Measurements from ENCODE around the gene CNGA4.

Gene CNGA4, protein sequence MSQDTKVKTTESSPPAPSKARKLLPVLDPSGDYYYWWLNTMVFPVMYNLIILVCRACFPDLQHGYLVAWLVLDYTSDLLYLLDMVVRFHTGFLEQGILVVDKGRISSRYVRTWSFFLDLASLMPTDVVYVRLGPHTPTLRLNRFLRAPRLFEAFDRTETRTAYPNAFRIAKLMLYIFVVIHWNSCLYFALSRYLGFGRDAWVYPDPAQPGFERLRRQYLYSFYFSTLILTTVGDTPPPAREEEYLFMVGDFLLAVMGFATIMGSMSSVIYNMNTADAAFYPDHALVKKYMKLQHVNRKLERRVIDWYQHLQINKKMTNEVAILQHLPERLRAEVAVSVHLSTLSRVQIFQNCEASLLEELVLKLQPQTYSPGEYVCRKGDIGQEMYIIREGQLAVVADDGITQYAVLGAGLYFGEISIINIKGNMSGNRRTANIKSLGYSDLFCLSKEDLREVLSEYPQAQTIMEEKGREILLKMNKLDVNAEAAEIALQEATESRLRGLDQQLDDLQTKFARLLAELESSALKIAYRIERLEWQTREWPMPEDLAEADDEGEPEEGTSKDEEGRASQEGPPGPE

DNA sequence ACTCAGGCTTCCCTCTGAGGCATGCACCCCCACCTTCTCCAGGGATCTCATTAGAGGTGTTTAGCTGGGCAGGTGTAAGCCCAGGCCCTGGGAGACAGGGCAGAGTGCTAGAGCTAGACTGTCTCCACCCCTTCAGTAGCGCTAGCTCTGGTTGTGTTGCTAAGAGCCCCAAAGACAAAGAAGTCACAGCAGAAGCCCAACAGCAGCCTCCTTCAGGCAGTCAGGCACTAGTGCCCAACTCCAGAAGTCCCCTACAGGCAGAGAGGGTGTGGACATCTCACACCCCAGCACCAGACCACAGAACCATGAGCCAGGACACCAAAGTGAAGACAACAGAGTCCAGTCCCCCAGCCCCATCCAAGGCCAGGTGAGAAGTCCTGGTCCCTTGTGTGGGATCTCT lies at the start of gene CNGA4:
Gene CNGA4 (plus strand): TSS at position 188 of the 400 bp plus-strand sequence. CDS start 118 bp downstream, at position 306.
- TF ChIP-seq, protein P1, sequence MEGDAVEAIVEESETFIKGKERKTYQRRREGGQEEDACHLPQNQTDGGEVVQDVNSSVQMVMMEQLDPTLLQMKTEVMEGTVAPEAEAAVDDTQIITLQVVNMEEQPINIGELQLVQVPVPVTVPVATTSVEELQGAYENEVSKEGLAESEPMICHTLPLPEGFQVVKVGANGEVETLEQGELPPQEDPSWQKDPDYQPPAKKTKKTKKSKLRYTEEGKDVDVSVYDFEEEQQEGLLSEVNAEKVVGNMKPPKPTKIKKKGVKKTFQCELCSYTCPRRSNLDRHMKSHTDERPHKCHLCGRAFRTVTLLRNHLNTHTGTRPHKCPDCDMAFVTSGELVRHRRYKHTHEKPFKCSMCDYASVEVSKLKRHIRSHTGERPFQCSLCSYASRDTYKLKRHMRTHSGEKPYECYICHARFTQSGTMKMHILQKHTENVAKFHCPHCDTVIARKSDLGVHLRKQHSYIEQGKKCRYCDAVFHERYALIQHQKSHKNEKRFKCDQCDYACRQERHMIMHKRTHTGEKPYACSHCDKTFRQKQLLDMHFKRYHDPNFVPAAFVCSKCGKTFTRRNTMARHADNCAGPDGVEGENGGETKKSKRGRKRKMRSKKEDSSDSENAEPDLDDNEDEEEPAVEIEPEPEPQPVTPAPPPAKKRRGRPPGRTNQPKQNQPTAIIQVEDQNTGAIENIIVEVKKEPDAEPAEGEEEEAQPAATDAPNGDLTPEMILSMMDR (IDR thresholded peaks at IDR 0.05): no peak

DNA sequence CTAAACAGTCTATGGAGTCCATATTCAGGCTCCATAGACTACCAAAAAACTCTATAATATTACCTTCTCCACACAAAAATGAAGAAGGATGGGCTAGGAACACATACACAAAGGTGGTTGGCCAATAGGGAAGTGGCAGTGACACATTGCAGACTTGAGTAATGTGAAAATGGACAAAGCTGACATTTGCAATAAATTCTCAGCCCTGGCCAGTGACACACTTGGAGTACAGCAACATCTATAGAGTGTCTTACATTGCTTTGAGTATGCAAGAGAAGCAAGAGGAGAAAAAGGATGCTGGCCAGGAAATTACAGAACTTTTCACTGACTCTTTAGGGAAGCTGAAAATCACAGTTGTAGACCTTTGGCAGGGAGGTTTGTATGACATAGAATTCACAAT lies 47.1 kb upstream of the CNGA4 start:
- TF ChIP-seq, protein P1 (IDR thresholded peaks at IDR 0.05): no peak

DNA sequence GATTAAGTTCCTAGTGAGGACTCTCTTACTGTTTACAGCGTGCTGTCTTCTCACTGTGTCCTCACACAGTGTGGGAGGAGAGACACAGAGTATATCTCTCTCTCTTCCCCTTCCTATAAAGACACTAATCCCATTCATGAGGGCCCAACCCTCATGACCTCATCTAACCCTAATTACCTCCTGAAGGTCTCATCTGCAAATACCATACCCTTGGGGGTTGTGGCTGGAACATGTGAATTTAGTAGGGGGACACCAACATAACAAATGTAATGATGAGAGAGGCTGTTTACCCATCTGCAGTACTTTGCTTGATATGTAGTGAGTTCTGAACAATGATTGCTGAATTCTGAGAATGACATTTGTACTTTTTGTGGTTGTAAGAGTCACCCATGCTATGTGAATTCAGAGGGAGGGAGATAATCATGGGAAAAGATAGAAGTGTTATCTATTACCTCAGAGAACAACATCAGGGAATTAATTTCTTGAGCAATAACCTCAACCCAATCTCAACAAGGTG lies 44.8 kb upstream of the CNGA4 start:
- TF ChIP-seq, protein P1 (IDR thresholded peaks at IDR 0.05): no peak

DNA sequence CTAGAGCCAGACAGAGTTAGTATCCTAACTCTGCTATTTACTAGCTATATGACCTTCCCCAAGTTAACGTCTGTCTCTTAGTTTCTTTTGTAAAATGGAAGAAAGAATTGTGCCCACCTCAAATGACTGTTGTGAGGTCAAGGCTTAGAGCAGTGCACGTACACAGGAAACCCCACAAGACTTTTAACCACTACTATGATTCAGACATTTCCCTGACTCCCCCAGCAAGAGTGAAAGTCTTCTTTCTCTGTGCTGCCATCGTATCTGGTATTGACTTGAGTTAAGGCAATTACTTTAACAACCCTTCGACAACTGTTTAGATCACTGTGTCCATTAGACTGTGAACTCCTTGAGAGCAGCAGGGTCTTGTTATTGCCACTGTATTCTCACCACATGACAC lies 42.5 kb upstream of the CNGA4 start:
- TF ChIP-seq, protein P1 (IDR thresholded peaks at IDR 0.05): no peak

DNA sequence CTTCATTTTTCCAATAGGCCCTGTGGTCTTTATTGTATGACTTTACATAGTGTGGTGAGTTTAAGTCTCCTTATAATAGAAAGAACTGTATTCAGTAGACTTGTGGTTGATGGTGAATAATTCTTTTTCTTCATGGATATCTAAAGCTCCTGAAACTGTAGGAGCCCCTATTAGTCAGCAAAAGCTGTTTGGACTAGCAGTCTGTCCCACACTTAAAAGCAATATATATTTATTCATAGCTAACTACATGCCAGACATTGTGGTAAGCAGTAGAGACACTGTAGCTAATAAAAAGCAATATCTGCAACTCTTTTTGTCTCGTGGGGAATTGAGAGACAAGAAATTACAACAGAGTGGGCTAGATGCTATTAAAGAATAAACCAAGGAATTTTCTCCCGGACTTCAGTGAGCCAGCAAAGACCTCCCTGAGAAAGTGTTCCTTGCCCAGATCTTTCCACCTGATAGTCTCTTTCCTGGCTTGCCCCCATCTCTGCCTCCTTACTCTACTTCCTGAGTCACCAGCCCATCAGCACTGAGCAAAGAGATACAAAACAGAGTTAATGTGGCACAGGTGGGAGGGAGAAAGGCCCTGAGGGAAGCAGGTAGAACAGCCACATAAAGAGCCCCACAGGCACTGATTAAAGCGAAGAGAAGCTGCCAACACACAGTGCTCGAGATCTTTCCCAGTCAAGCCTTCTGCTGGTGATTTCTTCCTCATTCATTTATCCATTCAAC lies 41.3 kb upstream of the CNGA4 start:
- TF ChIP-seq, protein P1 (IDR thresholded peaks at IDR 0.05): no peak

DNA sequence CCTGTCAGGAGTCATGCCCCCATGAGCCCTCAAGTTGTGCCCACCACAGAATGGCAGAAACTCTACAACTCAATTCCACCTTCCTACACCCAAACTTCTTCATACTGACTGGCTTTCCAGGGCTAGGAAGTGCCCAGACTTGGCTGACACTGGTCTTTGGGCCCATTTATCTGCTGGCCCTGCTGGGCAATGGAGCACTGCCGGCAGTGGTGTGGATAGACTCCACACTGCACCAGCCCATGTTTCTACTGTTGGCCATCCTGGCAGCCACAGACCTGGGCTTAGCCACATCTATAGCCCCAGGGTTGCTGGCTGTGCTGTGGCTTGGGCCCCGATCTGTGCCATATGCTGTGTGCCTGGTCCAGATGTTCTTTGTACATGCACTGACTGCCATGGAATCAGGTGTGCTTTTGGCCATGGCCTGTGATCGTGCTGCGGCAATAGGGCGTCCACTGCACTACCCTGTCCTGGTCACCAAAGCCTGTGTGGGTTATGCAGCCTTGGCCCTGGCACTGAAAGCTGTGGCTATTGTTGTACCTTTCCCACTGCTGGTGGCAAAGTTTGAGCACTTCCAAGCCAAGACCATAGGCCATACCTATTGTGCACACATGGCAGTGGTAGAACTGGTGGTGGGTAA lies 39.6 kb upstream of the CNGA4 start, which contains the start of gene OR52W1:
Gene OR52W1 (plus strand): TSS at position 51 of the 637 bp plus-strand sequence. CDS start 0 bp downstream, at position 51.
- TF ChIP-seq, protein P1 (IDR thresholded peaks at IDR 0.05): no peak

DNA sequence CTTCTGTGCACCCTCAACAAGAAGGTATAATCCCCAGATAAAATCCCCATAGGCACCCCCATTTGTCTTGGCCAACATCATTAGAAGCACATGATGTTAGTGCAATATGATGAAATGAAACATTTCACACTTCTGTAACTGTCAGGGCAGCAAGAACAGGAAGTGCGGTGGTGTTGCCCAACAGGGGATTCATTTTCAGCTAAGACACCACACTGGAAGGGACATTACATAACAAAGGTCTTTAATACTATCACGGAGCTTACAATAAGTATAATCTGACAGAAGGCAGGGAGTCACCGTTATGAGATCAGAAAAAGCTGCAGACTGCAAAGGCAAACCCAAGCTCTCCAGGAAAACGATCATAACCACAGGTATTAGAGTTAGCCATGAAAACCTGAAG lies 37.9 kb upstream of the CNGA4 start:
- TF ChIP-seq, protein P1 (IDR thresholded peaks at IDR 0.05): no peak
